HG03045 (cell line): ENCODE results near the gene ING3.

ENCODE experiments used
- ATAC-seq: cut with Tn5 transposase; IDR thresholded peaks from one replicate; pipeline ENCODE4 v1.9.1; 2021; ENCODE audit warnings: mild to moderate bottlenecking, moderate library complexity; ENCODE audit not compliant: unreplicated experiment

ING3 gene

DNA sequence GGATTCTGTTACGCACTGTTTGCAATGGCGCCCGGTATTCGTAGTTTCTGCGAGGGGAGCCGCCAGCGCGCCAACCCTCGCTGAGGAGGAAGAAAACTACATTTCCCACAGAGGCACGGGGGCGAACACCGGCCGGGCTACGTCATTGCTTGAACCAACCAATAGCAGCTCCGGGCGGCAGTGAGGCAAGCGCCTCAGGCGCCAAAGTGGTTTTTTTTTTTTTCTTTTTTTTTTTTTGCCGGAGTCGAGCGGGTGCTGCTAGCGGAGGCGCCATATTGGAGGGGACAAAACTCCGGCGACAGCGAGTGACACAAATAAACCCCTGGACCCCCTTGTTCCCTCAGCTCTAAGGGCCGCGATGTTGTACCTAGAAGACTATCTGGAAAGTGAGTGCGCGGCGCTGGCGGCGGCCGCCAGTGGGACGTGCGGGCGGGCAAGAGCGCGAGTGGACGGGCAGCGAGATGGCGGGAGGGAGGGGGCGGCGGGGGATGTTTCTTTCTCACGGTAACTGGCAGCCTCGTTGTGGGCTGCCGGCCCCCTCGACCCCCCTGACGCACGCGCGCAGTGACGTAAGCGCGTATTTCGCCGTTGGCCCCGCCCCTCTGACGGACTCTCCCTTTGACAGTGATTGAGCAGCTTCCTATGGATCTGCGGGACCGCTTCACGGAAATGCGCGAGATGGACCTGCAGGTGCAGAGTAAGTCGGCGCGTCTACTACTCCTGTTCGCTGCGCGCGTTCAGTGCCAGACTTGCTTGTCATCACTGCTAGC, at the start of gene ING3:
Gene ING3, plus strand, starts transcription at position 239 of the 770 bp plus-strand sequence. Its CDS starts 120 bp downstream, at position 359.
- ATAC-seq, result peak; percentile 99

DNA sequence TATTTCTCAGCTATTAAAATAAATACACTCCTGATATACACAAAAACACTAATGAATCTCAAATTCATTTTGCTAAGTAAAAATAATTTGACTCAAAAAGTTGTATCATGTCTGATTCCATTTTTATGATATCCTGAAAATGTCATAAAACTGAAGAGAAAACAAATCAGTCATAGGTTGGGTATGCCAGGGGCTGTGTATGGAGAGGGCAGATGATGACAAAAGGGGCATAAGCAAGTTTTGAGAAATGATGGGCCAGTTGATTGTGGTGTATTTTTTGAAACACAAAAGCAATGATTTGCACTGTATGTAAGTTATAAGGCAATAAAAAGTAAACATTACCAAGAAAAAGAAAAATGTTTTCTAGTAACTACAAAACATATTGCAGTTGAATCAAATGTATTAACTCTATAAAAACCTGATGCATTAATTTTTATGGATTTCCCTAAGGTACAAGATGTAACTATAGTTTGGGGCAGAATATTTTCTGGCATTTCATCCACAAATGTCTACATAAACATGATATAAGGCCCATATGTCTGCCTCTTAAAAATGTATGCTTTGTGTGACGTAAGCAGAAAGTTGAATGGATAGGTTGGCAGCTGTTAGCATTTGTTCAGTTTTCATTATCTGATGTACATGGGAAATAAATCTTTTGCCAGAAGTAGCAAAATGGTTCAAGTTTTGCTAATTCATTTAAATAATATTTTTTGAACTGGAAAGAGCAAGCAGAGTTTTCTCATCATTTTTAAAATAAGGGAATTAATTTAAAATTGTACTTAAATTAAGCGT, 35.1 kb upstream of the ING3 start:
- no peak for ATAC-seq

DNA sequence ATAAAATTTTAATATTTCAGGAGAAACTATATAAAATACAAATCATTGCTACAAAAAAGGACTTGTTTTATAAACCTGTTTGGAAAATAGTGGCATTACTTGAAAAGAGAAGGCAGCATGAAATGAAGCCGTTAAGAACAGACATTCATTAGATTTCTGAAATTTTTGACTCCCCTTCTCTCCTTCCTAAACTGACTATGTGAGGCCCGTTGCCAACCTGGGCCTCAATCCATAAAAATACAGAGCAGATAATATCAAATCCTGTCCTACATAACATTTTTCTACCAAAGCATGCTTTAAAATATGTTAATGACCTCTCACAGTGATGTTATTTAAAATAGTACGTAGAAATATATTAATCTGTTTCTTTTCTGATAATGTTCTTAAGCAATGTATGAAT, 34.5 kb upstream of the ING3 start:
- no peak for ATAC-seq

DNA sequence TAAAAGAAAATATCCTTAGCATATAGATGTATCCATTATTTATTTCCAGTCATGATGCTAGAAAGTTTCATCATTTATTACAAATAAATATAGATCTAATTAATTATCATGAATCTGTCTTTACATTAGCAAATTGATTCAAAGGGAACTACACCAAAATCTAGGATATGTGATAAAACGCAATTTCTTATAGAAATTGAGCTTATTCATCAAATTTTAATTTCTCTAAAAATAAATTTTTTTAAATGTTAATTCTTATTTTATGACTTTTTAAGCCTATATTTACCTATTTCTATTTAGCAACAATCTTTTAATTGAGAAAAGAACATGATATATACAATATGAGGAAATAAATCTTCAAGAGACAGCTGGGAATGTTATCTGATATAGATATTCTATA, 34.0 kb upstream of the ING3 start:
- ATAC-seq, result no peak

GRCh38 chr7:120919466-120919865, 31.1 kb upstream of the ING3 start:
- ATAC-seq, result no peak

DNA sequence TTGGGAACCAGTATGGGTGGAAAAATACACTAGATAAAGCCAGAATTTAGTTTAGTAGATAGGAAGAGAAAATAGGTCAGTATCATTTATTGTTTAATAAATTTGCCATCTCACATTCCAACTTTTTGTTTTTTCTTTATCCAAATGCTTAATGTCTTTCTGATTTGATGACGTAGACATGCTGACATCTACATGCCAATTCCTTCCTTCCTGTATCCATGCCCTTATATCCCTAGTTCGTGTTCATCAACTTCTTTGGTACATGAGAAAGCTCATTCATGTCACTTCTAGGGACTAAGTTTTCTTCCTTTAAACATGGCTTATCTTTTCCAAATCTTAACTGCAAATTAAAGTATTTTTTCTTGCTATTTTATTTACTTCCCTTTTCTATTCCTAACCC, 30.5 kb upstream of the ING3 start:
- ATAC-seq, result no peak

GRCh38 chr7:120920591-120921274, 29.8 kb upstream of the ING3 start:
- no peak for ATAC-seq

DNA sequence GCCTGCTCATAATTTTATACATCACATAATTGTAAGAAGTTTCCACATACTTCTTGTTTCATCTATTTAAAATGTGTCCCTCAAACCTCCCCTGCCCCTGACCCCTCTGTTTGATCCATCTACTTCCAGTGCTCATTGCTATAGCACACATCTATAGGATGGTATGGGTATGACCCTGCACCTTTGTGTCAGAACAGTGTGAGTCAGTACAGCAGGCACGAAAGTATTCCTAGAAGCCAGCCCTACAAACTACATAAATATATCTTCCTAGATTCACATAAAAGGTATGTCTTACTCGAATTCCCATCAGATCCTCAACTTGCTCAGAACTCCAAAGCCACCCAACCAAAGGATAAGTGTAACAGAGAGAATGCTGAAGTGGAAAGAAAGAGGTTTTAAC, 25.7 kb upstream of the ING3 start:
- no peak for ATAC-seq

DNA sequence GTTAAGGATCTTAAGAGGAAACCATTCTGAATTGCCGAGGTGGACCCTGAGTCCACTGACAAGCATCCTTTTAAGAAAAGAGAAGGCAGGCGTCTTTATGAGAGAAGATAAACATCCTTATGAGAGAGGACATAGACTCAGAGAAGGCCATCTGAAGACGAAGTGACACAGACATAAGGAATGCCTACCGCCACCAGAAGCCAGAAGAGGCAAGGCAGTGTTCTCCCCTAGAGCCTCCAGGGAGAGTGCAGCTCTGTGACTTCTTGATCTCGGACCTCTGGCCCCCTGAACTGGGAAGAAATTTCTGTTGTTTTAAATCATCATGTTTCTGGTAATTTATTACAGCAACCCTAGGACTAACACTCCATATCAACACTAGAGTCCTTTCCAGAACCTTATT, 25.2 kb upstream of the ING3 start:
- ATAC-seq, result no peak

- ATAC-seq, result no peak
These were observed 23.6 kb upstream of the ING3 start for GRCh38 chr7:120926943-120927346.

DNA sequence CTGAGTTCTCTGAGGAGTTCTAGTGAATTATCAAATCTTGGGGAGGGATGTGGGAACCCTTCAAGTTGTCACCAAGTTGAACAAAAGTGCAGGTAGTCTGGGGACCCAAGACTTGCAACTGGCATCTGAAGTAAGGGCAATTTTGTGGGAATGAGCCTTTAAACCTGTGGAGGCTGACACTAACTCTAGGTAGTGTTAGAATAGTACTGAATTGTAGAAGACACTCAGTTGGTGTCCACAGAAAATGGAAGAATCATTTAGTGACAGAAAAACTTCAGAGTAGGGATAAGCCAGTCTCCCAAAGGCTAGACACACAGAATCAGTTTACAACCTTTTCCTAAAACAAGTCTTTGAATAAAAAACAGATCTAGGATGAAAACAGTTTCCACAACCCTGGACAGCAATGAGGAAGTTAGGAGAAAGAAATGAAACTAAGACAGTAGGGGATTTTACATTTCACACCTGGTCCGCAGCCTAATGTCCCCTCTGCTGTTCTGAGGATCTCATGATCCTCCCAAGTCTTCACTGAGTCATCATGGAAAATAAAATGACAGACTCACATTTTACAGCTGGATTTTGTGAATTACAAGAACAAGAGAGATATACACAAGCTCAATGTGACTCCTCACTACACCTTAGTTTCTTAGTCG, 23.0 kb upstream of the ING3 start:
- ATAC-seq, result peak; percentile 80

DNA sequence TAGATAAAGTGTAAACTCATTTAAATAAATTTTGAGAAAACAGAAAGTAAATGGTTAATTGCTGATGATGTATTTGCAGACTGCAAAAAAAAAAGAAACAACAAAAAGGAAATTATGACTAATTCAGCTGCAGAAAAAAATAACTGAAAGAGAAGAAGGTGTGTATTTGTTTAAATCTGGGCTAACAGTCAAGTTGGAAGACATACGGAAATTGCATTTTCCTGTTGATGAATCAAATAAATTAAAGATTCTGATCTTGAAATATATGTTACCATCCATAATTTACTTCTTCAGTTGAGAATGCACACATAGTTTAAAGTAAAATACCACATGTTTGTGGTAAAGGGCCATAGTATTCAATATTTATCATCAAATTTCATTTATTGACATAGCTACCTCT, 19.3 kb upstream of the ING3 start:
- no peak for ATAC-seq

- no peak for ATAC-seq
These were observed 17.1 kb upstream of the ING3 start for GRCh38 chr7:120933475-120933874.

GRCh38 chr7:120939345-120939744, 11.2 kb upstream of the ING3 start:
- ATAC-seq, result no peak

DNA sequence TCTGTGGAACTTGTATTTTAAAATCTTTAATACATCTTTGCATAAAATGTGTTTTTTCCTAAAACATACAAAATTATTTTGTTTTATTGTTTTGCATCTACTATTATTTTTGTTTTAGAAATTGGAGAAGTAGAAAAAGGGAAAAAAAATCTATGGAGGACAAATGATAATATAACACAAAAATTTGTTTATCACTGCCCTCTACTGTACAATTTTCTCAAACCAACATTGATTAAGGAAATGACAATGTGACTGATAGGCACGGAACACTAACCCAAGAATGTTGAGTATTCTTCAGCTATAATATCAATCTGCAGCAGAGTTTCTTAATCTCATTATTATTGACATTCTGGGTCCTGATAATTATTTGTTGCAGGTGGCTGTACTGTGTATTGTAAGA, 9.5 kb upstream of the ING3 start:
- no peak for ATAC-seq

DNA sequence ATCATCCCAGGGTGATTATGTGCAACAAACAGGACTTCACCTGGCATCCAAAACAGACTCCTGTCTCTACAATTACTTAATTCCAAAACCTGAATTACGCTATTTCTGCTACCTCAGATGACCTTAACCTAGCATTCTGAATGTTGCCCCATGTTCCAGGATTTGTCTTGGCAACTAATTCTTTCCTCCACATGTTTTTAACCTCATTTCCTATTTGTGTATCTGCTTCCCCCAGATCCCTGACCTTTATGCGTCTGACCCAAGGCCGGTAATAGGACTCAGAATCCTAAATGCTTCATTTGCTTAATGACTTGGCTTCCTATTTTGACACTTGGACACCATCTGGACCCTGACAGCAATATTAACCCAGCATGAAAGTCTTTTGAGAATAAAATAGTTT, 8.7 kb upstream of the ING3 start:
- no peak for ATAC-seq

DNA sequence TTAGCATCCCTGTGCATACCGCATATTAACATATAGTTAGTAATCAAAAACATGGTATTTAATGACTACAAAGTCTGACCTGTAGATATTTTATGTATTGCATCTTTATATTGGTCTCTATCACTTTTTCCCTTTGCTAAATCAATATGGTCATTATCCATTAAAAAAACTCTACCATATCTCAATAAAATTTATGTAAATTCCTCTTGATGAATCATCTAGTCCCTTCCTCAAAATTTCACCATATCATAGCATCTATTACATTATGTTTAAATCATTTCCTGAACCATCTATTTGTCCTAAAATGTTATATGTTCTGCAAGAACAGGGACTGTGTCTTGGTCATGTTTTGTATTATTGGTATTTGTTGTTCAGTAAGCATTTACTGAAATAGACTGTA, 7.7 kb upstream of the ING3 start:
- no peak for ATAC-seq

GRCh38 chr7:120944826-120945562, 5.6 kb upstream of the ING3 start:
- ATAC-seq, result no peak

DNA sequence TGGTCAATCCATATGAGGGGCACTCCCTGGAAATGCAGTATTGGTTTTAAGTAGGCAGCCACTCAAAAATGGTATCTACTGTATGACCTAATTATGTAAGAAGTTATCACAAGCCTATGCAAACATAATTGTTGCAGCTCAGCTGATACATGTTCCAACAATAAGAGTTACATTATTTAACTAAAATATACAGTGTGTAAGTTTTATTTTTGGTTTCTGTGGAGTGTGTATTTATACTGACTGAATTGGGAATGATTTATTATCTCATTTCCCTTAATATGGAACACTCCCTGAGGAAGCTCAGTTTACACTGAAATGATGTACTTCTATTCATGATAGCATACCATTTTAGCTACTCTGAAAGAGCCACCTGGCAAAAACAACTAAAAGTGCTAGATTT, 2.6 kb upstream of the ING3 start:
- no peak for ATAC-seq

- ATAC-seq, result no peak
These were observed 1.1 kb upstream of the ING3 start for GRCh38 chr7:120949393-120949911.
